ENCODE data around the gene SCN3A. TPM values are rescaled to one million over a fixed set of nuclear protein-coding genes. Genes with fewer than 3 reads are reported as not detected.

The SCN3A gene
- total RNA-seq, 1 experiment from 2014 or later: not detected

DNA sequence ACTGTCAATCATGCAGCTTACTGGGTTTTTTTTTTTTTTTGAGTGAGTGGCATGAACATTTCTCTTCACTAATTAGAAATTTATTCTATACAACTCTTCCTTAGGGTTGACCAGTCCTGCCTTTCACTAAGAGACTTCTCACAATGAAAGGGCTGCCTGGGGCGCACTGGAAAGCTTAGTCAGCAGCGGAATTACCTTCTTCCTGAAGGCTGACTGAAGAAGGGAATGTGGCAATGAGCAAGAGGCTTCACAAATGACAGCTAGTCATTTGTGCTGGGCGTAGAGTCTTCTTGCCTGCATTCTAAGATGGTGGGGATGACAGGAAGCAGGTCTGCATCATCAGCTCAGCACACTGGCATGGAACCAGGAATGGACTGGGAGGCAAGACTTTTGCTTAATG, 15.6 kb upstream of the SCN3A start:
- no peaks in the 10 kb centered on the region for H3K36me3 Mint-ChIP-seq (ENCODE audit: insufficient read depth, unreplicated experiment)
- H3K27me3 Mint-ChIP-seq (ENCODE audit: insufficient read depth, unreplicated experiment): peaks cover 12% of the 10 kb centered on the region
- TF ChIP-seq, protein P1, sequence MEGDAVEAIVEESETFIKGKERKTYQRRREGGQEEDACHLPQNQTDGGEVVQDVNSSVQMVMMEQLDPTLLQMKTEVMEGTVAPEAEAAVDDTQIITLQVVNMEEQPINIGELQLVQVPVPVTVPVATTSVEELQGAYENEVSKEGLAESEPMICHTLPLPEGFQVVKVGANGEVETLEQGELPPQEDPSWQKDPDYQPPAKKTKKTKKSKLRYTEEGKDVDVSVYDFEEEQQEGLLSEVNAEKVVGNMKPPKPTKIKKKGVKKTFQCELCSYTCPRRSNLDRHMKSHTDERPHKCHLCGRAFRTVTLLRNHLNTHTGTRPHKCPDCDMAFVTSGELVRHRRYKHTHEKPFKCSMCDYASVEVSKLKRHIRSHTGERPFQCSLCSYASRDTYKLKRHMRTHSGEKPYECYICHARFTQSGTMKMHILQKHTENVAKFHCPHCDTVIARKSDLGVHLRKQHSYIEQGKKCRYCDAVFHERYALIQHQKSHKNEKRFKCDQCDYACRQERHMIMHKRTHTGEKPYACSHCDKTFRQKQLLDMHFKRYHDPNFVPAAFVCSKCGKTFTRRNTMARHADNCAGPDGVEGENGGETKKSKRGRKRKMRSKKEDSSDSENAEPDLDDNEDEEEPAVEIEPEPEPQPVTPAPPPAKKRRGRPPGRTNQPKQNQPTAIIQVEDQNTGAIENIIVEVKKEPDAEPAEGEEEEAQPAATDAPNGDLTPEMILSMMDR (IDR thresholded peaks at IDR 0.05; ENCODE audit: insufficient read depth in 1 of 2, low read depth in 1 of 2, low read length in 1 of 2, severe bottlenecking in 1 of 2, unreplicated experiment in 1 of 2): no peak
- Histone ChIP-seq H3K36me3 (ENCODE audit: control insufficient read depth, insufficient read depth, low read length) (no peaks in the 10 kb centered on the region), H3K9me3 (no peaks in the 10 kb centered on the region), H3K27me3 (replicated peaks; ENCODE audit: control insufficient read depth, insufficient read depth, low read length) (no peaks in the 10 kb centered on the region), H3K4me3 (ENCODE audit: low read depth, low read length) (no peak overlapping the region), H3K4me1 (no peaks in the 10 kb centered on the region)
- H3K27ac Mint-ChIP-seq (ENCODE audit: unreplicated experiment): no peak overlapping the region
- ChIA-PET POLR2A (no interaction called here), CTCF (no interaction called here)
- no peak for DNase-seq
- no peaks in the 10 kb centered on the region for H3K4me1 Mint-ChIP-seq (ENCODE audit: low read depth, unreplicated experiment)
- no peak overlapping the region for H3K4me3 Mint-ChIP-seq (ENCODE audit: unreplicated experiment)
- H3K9me3 Mint-ChIP-seq (ENCODE audit: unreplicated experiment): no peaks in the 10 kb centered on the region
- no TSS peak for BruUV-seq (replicated peaks)
- intact Hi-C loops (cut with micrococcal nuclease; ENCODE audit: unreplicated experiment): no loop called here

DNA sequence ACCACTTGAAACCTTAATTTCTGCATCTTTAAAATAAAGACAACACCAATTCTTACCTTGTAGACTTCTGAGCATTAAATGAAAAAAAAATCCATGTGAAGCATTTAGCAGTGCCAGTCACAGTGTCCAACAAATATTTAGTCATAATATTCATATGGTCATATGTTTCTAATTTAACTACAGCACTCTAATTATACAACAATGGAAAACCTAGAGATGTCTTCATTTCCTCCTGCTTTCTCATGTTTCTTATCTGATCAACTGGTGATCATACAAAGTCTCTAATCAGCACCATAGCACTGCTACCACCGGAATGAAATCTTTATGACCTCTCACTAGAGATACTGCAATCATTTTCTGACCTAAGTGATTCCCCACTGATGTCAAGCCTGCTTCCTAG, 10.2 kb upstream of the SCN3A start:
- no TSS peak for BruUV-seq (replicated peaks)
- no peaks in the 10 kb centered on the region for H3K27me3 ChIP-seq (replicated peaks; ENCODE audit: control insufficient read depth, insufficient read depth, low read length)
- no peak for DNase-seq
- no peak overlapping the region for H3K4me3 Mint-ChIP-seq (ENCODE audit: unreplicated experiment)
- no peaks in the 10 kb centered on the region for H3K36me3 Mint-ChIP-seq (ENCODE audit: insufficient read depth, unreplicated experiment)
- intact Hi-C loops (cut with micrococcal nuclease; ENCODE audit: unreplicated experiment): no loop called here
- no peaks in the 10 kb centered on the region for H3K9me3 ChIP-seq
- H3K4me1 Mint-ChIP-seq (ENCODE audit: low read depth, unreplicated experiment): no peaks in the 10 kb centered on the region
- H3K9me3 Mint-ChIP-seq (ENCODE audit: unreplicated experiment): no peaks in the 10 kb centered on the region
- H3K36me3 ChIP-seq (ENCODE audit: control insufficient read depth, insufficient read depth, low read length): no peaks in the 10 kb centered on the region
- TF ChIP-seq, protein P1 (IDR thresholded peaks at IDR 0.05; ENCODE audit: insufficient read depth in 1 of 2, low read depth in 1 of 2, low read length in 1 of 2, severe bottlenecking in 1 of 2, unreplicated experiment in 1 of 2): no peak
- no peak overlapping the region for H3K4me3 ChIP-seq (ENCODE audit: low read depth, low read length)
- H3K4me1 ChIP-seq: no peaks in the 10 kb centered on the region
- peaks cover 10% of the 10 kb centered on the region for H3K27me3 Mint-ChIP-seq (ENCODE audit: insufficient read depth, unreplicated experiment)
- H3K27ac Mint-ChIP-seq (ENCODE audit: unreplicated experiment): no peak overlapping the region
- ChIA-PET CTCF (no interaction called here), POLR2A (no interaction called here)

DNA sequence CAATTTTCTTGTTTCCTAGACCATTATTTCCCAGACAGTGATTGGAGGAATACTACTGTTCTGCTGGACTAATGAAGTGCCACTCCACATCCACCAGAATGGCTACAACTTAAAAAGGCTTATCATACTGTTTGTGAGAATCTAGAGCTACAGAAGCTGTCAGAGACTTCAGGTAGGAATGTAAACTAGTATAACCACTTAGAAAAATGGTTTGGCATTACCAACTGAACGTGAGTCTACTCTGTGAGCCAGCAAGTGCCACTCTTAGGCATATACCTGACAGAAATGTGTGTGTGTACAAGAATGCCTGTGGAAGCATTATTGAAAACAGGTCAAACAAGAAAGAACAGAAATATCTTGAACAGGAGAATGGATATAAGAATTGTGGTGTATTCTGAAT, 4.2 kb upstream of the SCN3A start:
- DNase-seq: no peak
- H3K9me3 Mint-ChIP-seq (ENCODE audit: unreplicated experiment): no peaks in the 10 kb centered on the region
- POLR2A ChIA-PET: no interaction called here
- H3K27me3 Mint-ChIP-seq (ENCODE audit: insufficient read depth, unreplicated experiment): peaks cover 5% of the 10 kb centered on the region
- intact Hi-C loops (cut with micrococcal nuclease; ENCODE audit: unreplicated experiment): no loop called here
- H3K36me3 Mint-ChIP-seq (ENCODE audit: insufficient read depth, unreplicated experiment): no peaks in the 10 kb centered on the region
- H3K9me3 ChIP-seq: no peaks in the 10 kb centered on the region; the same call in 1 of the 2 replicates
- no peak overlapping the region for H3K4me3 ChIP-seq (ENCODE audit: low read depth, low read length)
- BruUV-seq (replicated peaks): no TSS peak
- no peaks in the 10 kb centered on the region for H3K4me1 ChIP-seq
- H3K27ac Mint-ChIP-seq (ENCODE audit: unreplicated experiment): no peak overlapping the region
- no peaks in the 10 kb centered on the region for H3K36me3 ChIP-seq (ENCODE audit: control insufficient read depth, insufficient read depth, low read length)
- no peaks in the 10 kb centered on the region for H3K27me3 ChIP-seq (replicated peaks; ENCODE audit: control insufficient read depth, insufficient read depth, low read length)
- CTCF ChIA-PET: no interaction called here
- TF ChIP-seq, protein P1 (IDR thresholded peaks at IDR 0.05; ENCODE audit: insufficient read depth in 1 of 2, low read depth in 1 of 2, low read length in 1 of 2, severe bottlenecking in 1 of 2, unreplicated experiment in 1 of 2): no peak
- H3K4me3 Mint-ChIP-seq (ENCODE audit: unreplicated experiment): no peak overlapping the region
- no peaks in the 10 kb centered on the region for H3K4me1 Mint-ChIP-seq (ENCODE audit: low read depth, unreplicated experiment)
